K562 (cell line): ENCODE results near the gene SRGAP3. TPM values are rescaled to one million over a fixed set of nuclear protein-coding genes. Genes with fewer than 3 reads are reported as not detected.

ENCODE experiments used
- ATAC-seq: fragments of 200-7000 bp; cut with Tn5 transposase; 3 replicates; pipeline ENCODE4 v1.9.1; 2020; ENCODE audit warnings: moderate library complexity
- BruUV-seq: library from RNA; stranded (reverse); fragments of 400-500 nt; replicated peaks from 2 replicates; lab custom pipeline; 2021; lab: Mats Ljungman, UMichigan
- CTCF ChIA-PET: fragments of 300-600 bp; formaldehyde crosslinking; extraction: SDS; loops from one replicate; lab custom pipeline; 2021; ENCODE audit warnings: low intra/inter-chr PET ratio; lab: Yijun Ruan, JAX
- POLR2A ChIA-PET: fragments of 300-600, 350-650 bp; sonication (Branson Sonifier 250); formaldehyde crosslinking; extraction: SDS; loops from one replicate; lab custom pipeline; 2021; ENCODE audit warnings: antibody characterized with exemption, inconsistent platforms; lab: Yijun Ruan, JAX
- DNase-seq, 4 experiments: peaks; one replicate each; pipeline versions ENCODE4 v3.0.0 to v3.0.0-alpha.2; 2011 to 2018; ENCODE audit warnings: low spot score in 3 of 4, mixed read lengths in 3 of 4; ENCODE audit errors: extremely low read depth in 1 of 4
- FAIRE-seq: peaks from 2 replicates; lab custom pipeline; 2011; peaks lifted over from hg19 to GRCh38; lab: Jason Lieb, UNC
- H2AFZ ChIP-seq: 2 replicates; pipeline ENCODE4 v1.6.0; 2011; ENCODE audit warnings: low read depth, low read length, control low read depth, inconsistent platforms
- H3K27ac ChIP-seq: fragments of 200-600 bp; 3 replicates; pipeline ENCODE4 v1.8.0; 2011; ENCODE audit warnings: low read depth, mild to moderate bottlenecking, control low read depth, inconsistent platforms, low read length, moderate library complexity, mixed read lengths; ENCODE audit errors: extremely low read depth
- H3K27me3 ChIP-seq, 2 experiments: fragments of 300-600 bp in 1 of 2; 2 replicates in 1 of 2; 3 replicates in 1 of 2; pipeline versions ENCODE4 v1.6.0 to v1.8.0; 2011; ENCODE audit warnings: inconsistent platforms in 2 of 2, low read length in 2 of 2, mild to moderate bottlenecking in 1 of 2, mixed read lengths in 1 of 2, moderate library complexity in 1 of 2; ENCODE audit not compliant: control insufficient read depth in 2 of 2, insufficient read depth in 2 of 2
- H3K36me3 ChIP-seq: fragments of 300-600 bp; 3 replicates; pipeline ENCODE4 v1.8.0; 2011; ENCODE audit warnings: mild to moderate bottlenecking, low read length, inconsistent platforms; ENCODE audit not compliant: control insufficient read depth, insufficient read depth
- H3K4me1 ChIP-seq, 2 experiments: fragments of 200-600 bp in 1 of 2; replicated peaks in 1 of 2; 2 replicates in 1 of 2; 3 replicates in 1 of 2; pipeline versions ENCODE4 v1.5.1 to v1.8.0; 2011; ENCODE audit warnings: inconsistent platforms in 2 of 2, low read length in 2 of 2, mild to moderate bottlenecking in 1 of 2, mixed read lengths in 1 of 2, moderate library complexity in 1 of 2; ENCODE audit not compliant: control insufficient read depth in 2 of 2, insufficient read depth in 2 of 2
- H3K4me2 ChIP-seq: 2 replicates; pipeline ENCODE4 v1.6.1; 2011; ENCODE audit warnings: low read length, control low read depth, inconsistent platforms, mixed read lengths; ENCODE audit not compliant: insufficient read depth
- H3K4me3 ChIP-seq: fragments of 200-600 bp; sonication (generic), shearing (Covaris generic); 2 replicates; pipeline ENCODE4 v1.5.1; 2016; ENCODE audit warnings: control low read depth, inconsistent platforms
- H3K79me2 ChIP-seq: fragments of 200-600 bp; 3 replicates; pipeline ENCODE4 v1.8.0; 2011; ENCODE audit warnings: low read length, inconsistent platforms; ENCODE audit not compliant: control insufficient read depth, insufficient read depth
- H3K9ac ChIP-seq, 2 experiments: 2 replicates each; pipeline versions ENCODE4 v1.6.0 to v1.6.1; 2011; ENCODE audit warnings: low read depth in 2 of 2, low read length in 2 of 2, control low read depth in 1 of 2, inconsistent platforms in 1 of 2, mild to moderate bottlenecking in 1 of 2, mixed read lengths in 1 of 2; ENCODE audit not compliant: insufficient read depth in 1 of 2
- H3K9me1 ChIP-seq: one replicate; pipeline ENCODE4 v1.6.0; 2011; ENCODE audit warnings: inconsistent platforms, mild to moderate bottlenecking, low read length, moderate library complexity; ENCODE audit not compliant: control insufficient read depth, insufficient read depth
- H3K9me3 ChIP-seq: replicated peaks from 2 replicates; pipeline ENCODE4 v1.5.1; 2011; ENCODE audit warnings: low read depth, low read length, inconsistent platforms; ENCODE audit not compliant: control insufficient read depth, insufficient read depth
- H4K20me1 ChIP-seq: replicated peaks from 2 replicates; pipeline ENCODE4 v1.6.1; 2011; ENCODE audit warnings: low read length, inconsistent platforms, mixed read lengths; ENCODE audit not compliant: control insufficient read depth, insufficient read depth
- FOXM1 ChIP-seq, 2 experiments: fragments of 450-650 bp in 1 of 2; sonication (generic) in 1 of 2; formaldehyde crosslinking in 1 of 2; IDR thresholded peaks; 2 replicates each; pipeline versions ENCODE4 v1.6.1 to v1.9.0; 2017 to 2022; ENCODE audit warnings: low read depth in 2 of 2, mild to moderate bottlenecking in 2 of 2, missing genetic modification reagents in 1 of 2, moderate library complexity in 1 of 2
- NR2C1 ChIP-seq, 2 experiments: fragments of 450-650 bp; IDR thresholded peaks; 2 replicates each; pipeline ENCODE4 v1.6.1; 2017; ENCODE audit warnings: mild to moderate bottlenecking in 2 of 2, antibody characterized with exemption in 1 of 2, inconsistent platforms in 1 of 2, missing compliant biosample characterization in 1 of 2, missing genetic modification characterization in 1 of 2
- ZNF75A ChIP-seq: fragments of 450-650 bp; formaldehyde crosslinking; IDR thresholded peaks from 2 replicates; pipeline ENCODE4 v1.4.0; 2020; ENCODE audit warnings: mild to moderate bottlenecking
- WGBS: fragments of 100-300 bp; shearing (Covaris generic); methylation state at CpG from one replicate; pipeline ENCODE4 v1.1.6; 2016; ENCODE audit warnings: low coverage, mixed read lengths; ENCODE audit not compliant: insufficient coverage; ENCODE audit errors: missing lambda C conversion rate; 5-methylcytosine and 5-hydroxymethylcytosine counted together
- in situ Hi-C: fragments of 300-500 bp; cut with MboI; formaldehyde crosslinking; loops from 4 replicates; pipeline ENCODE4 v1.15.0; 2018; ENCODE audit warnings: inconsistent platforms, mixed read lengths
- intact Hi-C: fragments of 100-400 bp; cut with micrococcal nuclease; formaldehyde crosslinking; loops from 2 replicates; pipeline ENCODE4 v1.14.2; 2022
- polyA plus RNA-seq, 8 experiments: library from polyadenylated mRNA; depleted of rRNA in 4 of 8; stranded (reverse) in 5 of 8; unstranded in 3 of 8; fragments of >200 nt; fragmentation: Nextera tagmentation in 2 of 8; fragmentation: Illumina TruSeq in 1 of 8; extraction: Ambion mirVana in 2 of 8; extraction: Trizol in 1 of 8; gene quantifications; 2 replicates each; pipeline versions ENCODE4 v1.2.1 to v1.2.3, GENCODE V29; 2011 to 2014; ENCODE audit warnings: inconsistent platforms in 1 of 8, missing spikeins in 1 of 8
- total RNA-seq, 7 experiments: library from RNA; depleted of rRNA in 6 of 7; stranded (reverse); fragments of >200 nt in 6 of 7; fragmentation: Illumina TruSeq in 2 of 7; extraction: Trizol in 2 of 7; gene quantifications; 2 replicates each; pipeline versions ENCODE4 v1.2.1 to v1.2.3, GENCODE V29; 2011 to 2021; ENCODE audit warnings: low replicate concordance in 1 of 7
- TF ChIP-seq, protein P1 (sequence below): sonication (generic); formaldehyde crosslinking; IDR thresholded peaks from 2 replicates; pipeline ENCODE4 v1.8.0; 2022; ENCODE audit warnings: missing genetic modification reagents, mild to moderate bottlenecking, moderate library complexity, borderline replicate concordance

The SRGAP3 gene
- total and polyA plus RNA-seq, 9 of the 15 experiments (the other 6 are each of a cell fraction or from before 2014, with no cell fraction given), result 0.11 to 0.85 (median 0.35) TPM; not detected in 2

DNA sequence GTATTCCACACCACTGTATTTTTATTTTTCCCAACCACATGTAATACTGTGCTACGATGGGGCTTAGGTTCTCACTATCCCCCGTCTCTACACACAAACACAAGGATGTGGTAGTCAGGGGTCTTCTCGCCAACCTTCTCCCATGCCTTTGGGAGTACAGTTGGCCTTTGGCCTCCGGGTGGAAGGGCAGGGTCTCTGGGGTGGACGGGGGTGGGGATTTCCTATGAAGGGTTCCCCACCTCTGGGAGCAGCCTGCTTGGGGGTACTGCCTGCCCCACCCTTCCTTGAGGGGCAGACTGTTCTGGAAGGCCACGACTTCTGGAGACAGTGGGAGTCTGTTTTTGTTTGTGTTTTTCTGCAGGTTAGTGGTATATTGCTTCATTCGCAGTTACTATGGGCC is 264.9 kb downstream of the SRGAP3 start (continued):
- TF ChIP-seq ZNF75A (CRISPR knock-in tag), result no peak
- TF ChIP-seq, protein P1, sequence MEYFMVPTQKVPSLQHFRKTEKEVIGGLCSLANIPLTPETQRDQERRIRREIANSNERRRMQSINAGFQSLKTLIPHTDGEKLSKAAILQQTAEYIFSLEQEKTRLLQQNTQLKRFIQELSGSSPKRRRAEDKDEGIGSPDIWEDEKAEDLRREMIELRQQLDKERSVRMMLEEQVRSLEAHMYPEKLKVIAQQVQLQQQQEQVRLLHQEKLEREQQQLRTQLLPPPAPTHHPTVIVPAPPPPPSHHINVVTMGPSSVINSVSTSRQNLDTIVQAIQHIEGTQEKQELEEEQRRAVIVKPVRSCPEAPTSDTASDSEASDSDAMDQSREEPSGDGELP (CRISPR knock-in tag), result no peak

DNA sequence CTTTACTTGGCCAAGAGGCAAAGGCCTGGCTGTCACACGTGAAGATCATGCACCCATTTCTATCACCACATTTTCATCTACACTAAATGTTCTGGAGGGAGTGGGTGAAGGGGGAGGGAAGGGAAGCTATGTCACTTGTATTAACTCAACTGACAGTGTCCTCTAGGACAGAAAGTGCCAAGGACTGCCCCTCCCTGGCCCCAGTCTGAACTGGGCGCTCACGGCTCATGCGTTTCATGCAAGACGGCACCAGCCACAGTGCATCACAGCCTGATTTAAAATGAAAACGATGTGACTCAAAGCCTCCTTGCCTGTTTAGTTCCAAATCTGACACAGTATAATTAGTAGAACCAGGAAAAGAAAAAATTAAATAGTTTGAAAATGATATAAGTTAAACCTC is 265.4 kb downstream of the SRGAP3 start:
- no peak for DNase-seq
- 33% methylated on average over 6 of the region's 6 CpGs for WGBS
- Histone ChIP-seq H3K27ac (no peak overlapping the region), H3K9me1 (no peaks in the 10 kb centered on the region), H2AFZ (no peak overlapping the region), H3K36me3 (no peaks in the 10 kb centered on the region), H3K4me1 (peaks cover 0 to 8% of the 10 kb centered on the region in 2 experiments; a peak in 2 of 5 replicates), H4K20me1 (no peaks in the 10 kb centered on the region), H3K79me2 (no peaks in the 10 kb centered on the region), H3K27me3 (peaks cover 48 to 78% of the 10 kb centered on the region in 2 experiments), H3K4me3 (no peak overlapping the region), H3K4me2 (no peak overlapping the region), H3K9ac (no peak overlapping the region), H3K9me3 (no peaks in the 10 kb centered on the region)
- POLR2A ChIA-PET, result interaction anchor here (0.6 kb wide), 2 partner anchors 16 to 31 kb away, joined by 3 read pairs; no protein-coding TSS in a partner anchor
- TF ChIP-seq NR2C1 (IDR thresholded peaks at IDR 0.05) (no peak), NR2C1 (tag; IDR thresholded peaks at IDR 0.05) (0 out of 2 replicates have a peak, but pooled peaks have one; percentile 21), FOXM1 (IDR thresholded peaks at IDR 0.05; ENCODE audit: low read depth) (no peak), FOXM1 (CRISPR knock-in tag; IDR thresholded peaks at IDR 0.05; ENCODE audit: low read depth) (no peak)
- in situ Hi-C loops (no loop called here), intact Hi-C loops (loop anchor here (10.0 kb wide), 1 partner anchor 501 kb away; no protein-coding TSS in a partner anchor)
- FAIRE-seq, result no peak
- BruUV-seq, result no TSS peak
- ATAC-seq, result no peak
- CTCF ChIA-PET, result no interaction called here
